ENCODE data around the gene SLC25A40. TPM values are rescaled to one million over a fixed set of nuclear protein-coding genes. Genes with fewer than 3 reads are reported as not detected.

Gene SLC25A40
- total RNA-seq, 4 donors from 2014 or later = 8.3 to 16.8 (median 9.9) TPM

DNA sequence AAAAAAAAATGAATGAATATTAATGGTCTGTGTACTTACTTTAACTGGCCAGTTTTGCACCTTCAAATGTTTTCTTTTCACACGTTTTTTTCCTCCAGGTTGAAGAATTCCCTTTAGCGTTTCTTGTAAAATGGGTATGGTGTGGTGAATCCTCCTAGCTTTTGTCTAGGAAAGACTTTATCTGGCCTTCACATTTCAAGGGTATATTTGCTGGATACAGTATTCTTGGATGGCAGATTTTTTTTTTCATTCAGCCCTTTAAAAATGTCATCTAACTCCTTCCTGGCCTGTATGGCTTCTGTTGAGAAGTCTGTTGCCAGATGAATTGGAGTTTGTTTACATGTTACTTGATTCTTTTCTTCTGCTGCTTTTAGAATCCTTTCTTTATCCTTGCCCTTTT, 10.1 kb downstream of the SLC25A40 start:
- H3K4me1 ChIP-seq = no peaks in the 10 kb centered on the region
- intact Hi-C loops (cut with DNase I) = no loop called here
- H3K27ac ChIP-seq = no peak overlapping the region
- WGBS, 2 donors = 90 to 98% methylated on average over 2 of the region's 2 CpGs
- TF ChIP-seq, protein P1, sequence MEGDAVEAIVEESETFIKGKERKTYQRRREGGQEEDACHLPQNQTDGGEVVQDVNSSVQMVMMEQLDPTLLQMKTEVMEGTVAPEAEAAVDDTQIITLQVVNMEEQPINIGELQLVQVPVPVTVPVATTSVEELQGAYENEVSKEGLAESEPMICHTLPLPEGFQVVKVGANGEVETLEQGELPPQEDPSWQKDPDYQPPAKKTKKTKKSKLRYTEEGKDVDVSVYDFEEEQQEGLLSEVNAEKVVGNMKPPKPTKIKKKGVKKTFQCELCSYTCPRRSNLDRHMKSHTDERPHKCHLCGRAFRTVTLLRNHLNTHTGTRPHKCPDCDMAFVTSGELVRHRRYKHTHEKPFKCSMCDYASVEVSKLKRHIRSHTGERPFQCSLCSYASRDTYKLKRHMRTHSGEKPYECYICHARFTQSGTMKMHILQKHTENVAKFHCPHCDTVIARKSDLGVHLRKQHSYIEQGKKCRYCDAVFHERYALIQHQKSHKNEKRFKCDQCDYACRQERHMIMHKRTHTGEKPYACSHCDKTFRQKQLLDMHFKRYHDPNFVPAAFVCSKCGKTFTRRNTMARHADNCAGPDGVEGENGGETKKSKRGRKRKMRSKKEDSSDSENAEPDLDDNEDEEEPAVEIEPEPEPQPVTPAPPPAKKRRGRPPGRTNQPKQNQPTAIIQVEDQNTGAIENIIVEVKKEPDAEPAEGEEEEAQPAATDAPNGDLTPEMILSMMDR (IDR thresholded peaks at IDR 0.05) = no peak
- H3K9me3 ChIP-seq = peaks cover 0 to 31% (median 22%) of the 10 kb centered on the region in 3 donors
- H3K4me3 ChIP-seq = no peak overlapping the region
- no peaks in the 10 kb centered on the region for H3K27me3 ChIP-seq
- no peak for DNase-seq
- H3K36me3 ChIP-seq = peaks cover 0 to 31% (median 0%) of the 10 kb centered on the region in 3 donors

DNA sequence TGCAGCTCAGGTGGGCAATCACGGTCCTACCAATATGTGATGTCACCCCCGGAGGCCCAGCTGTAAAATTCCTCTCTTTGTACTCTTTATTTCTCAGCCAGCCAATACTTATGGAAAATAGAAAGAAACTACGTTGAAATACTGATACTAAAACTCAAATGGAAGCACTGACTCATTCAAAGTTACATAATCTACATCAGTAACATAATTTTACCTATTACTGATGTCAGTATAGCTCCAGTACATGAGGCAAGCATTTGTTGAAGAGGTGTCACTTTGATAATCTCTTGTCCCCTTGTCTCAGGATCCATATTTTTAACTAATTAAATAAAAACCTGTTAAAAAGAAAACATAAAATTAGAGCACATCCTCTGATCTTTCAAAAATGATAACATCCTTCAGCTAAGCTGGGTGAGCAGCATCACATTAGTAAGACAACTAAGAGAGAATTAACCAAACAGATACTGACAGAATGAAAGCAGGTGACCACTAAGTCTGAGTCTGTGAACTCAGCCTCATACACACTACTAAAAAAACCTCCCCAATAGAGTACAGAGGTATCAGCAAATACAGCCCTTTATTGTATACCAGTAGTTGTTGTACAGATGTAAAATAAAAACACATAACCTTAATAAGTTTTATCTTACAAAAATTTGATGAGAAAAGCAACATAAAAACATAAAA, 17.6 kb downstream of the SLC25A40 start:
- Histone ChIP-seq H3K27me3 (no peaks in the 10 kb centered on the region), H3K9me3 (no peaks in the 10 kb centered on the region), H3K4me1 (no peaks in the 10 kb centered on the region), H3K27ac (no peak overlapping the region), H3K4me3 (no peak overlapping the region), H3K36me3 (peaks cover 0 to 54% (median 3%) of the 10 kb centered on the region in 3 donors)
- intact Hi-C loops (cut with DNase I) = no loop called here
- WGBS, 2 donors = 86 to 88% methylated on average over 3 of the region's 3 CpGs
- no peak for TF ChIP-seq POLR2A (IDR thresholded peaks at IDR 0.05)
- TF ChIP-seq, protein P1 (IDR thresholded peaks at IDR 0.05) = no peak
- DNase-seq = no peak

DNA sequence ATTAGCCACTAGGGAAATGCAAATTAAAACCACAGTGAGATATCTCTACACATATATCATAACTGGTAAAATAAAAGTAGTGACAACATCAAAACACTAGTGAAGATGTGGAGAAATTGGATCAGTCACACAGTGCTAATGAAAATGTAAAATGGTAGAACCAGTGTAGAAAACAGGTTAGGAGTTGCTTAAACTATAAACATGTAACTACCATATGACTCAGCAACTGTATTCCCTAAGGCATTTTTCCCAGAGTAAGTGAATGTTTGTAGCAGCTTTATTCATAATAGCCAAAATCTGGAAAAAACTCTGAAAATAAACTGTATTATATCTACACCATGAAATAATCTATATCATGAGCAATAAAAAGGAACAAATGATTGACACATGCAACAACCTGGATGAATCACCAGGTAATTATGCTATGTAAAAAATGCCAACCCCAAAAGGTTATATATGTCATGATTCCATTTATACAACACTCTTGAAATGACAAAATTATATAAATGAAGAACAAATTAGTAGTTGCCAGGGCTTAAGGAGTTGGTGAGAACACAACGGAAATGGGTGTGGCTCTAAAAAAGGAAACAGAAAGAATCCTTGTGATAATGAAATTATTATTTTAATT, 22.8 kb downstream of the SLC25A40 start:
- Histone ChIP-seq H3K9me3 (no peaks in the 10 kb centered on the region), H3K27ac (no peak overlapping the region), H3K4me1 (peaks cover 0 to 4% (median 0%) of the 10 kb centered on the region in 3 donors), H3K36me3 (peaks cover 0 to 52% (median 3%) of the 10 kb centered on the region in 3 donors), H3K4me3 (no peak overlapping the region), H3K27me3 (no peaks in the 10 kb centered on the region)
- intact Hi-C loops (cut with DNase I) = no loop called here
- DNase-seq = no peak
- TF ChIP-seq POLR2A (IDR thresholded peaks at IDR 0.05) = no peak
- WGBS, 2 donors = 47 to 54% methylated on average over 1 of the region's 1 CpG

DNA sequence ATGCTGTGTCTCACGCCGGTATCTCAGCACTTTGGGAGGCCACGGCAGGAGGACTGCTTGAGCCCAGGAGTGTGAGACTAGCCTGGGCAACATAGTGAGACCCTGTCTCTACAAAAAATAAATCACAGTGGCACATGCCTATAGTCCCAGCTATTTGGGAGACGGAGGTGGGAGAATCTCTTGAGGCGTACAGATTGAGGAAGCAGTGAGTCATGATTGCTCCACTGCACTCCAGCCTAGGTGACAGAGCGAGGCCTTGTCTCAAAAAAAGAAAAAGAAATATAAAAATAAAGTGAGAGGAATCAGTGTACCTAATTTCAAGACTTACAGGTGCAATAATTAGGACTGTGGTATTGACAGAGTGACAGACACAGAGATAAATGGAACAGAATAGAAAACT, 23.9 kb downstream of the SLC25A40 start:
- H3K4me1 ChIP-seq = peaks cover 0 to 4% (median 0%) of the 10 kb centered on the region in 3 donors
- intact Hi-C loops (cut with DNase I) = no loop called here
- 88 to 91% methylated on average over 6 of the region's 6 CpGs for WGBS, 2 donors
- H3K4me3 ChIP-seq = no peak overlapping the region
- H3K36me3 ChIP-seq = peaks cover 0 to 42% (median 0%) of the 10 kb centered on the region in 3 donors
- H3K27ac ChIP-seq = no peak overlapping the region
- DNase-seq = no peak
- H3K27me3 ChIP-seq = no peaks in the 10 kb centered on the region
- H3K9me3 ChIP-seq = no peaks in the 10 kb centered on the region
- TF ChIP-seq POLR2A (IDR thresholded peaks at IDR 0.05) = no peak
- TF ChIP-seq, protein P1 (IDR thresholded peaks at IDR 0.05) = no peak

DNA sequence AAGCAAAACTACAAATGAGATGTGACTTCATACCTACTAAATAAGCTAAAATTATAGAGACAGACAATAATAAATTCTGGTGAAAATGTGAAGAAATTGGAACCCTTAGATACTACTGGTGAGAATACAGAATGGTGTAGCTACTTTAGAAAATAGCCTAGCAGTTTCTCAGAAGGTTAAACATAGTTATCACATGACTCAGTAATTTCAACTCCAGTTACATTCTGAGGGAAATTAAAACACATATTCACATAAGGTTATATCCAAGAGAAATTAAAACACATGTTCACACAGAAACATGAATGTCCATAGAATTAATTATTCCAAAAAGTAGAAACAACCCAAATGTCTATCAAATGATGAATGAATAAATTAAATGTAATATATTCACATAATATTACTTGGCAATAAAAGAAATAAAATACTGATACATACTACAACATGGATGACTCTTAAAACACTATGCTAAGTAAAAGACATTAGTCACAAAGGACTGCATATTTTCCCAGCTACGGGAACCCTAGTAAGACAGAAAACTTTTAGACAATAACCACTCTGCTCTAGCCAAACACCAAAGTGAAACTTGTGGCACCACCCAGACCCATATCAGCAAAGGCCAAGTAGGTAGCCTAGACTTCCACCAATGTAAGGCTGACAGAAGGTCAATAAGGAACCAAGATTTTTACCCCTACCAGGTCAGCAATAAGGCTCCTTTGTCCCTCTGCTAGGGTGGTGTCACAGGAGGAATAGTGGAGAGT, 25.1 kb downstream of the SLC25A40 start:
- Histone ChIP-seq H3K36me3 (peaks cover 0 to 48% (median 0%) of the 10 kb centered on the region in 3 donors), H3K4me1 (peaks cover 0 to 4% (median 0%) of the 10 kb centered on the region in 3 donors), H3K27me3 (no peaks in the 10 kb centered on the region), H3K4me3 (no peak overlapping the region), H3K27ac (no peak overlapping the region), H3K9me3 (no peaks in the 10 kb centered on the region)
- DNase-seq = no peak
- intact Hi-C loops (cut with DNase I) = no loop called here
- WGBS, 2 donors = 71 to 88% methylated on average over 1 of the region's 1 CpG
- TF ChIP-seq POLR2A (IDR thresholded peaks at IDR 0.05) = no peak
- TF ChIP-seq, protein P1 (IDR thresholded peaks at IDR 0.05) = no peak
